IMR-90 (cell line): ENCODE data around the gene ZMIZ1. TPM values are rescaled to one million over a fixed set of nuclear protein-coding genes. Genes with fewer than 3 reads are reported as not detected.
"Not testable (repeated sequence)": the region's sequence is repeated elsewhere in the genome, so short reads cannot be mapped to it uniquely, and the experiment has no call there.

Source experiments
- ATAC-seq: fragments of 200-7000 bp; cut with Tn5 transposase; 2 replicates; pipeline ENCODE4 v1.9.1; 2020; ENCODE audit warnings: low read depth, mild to moderate bottlenecking, moderate library complexity
- BruUV-seq: library from RNA; stranded (reverse); fragments of 400-500 nt; replicated peaks from 2 replicates; lab custom pipeline; 2021; lab: Mats Ljungman, UMichigan
- CTCF ChIA-PET: fragments of 300-600 bp; formaldehyde crosslinking; extraction: SDS; loops from one replicate; lab custom pipeline; 2021; ENCODE audit warnings: antibody characterized with exemption; lab: Yijun Ruan, JAX
- POLR2A ChIA-PET: fragments of 300-600 bp; sonication (Branson Sonifier 250); formaldehyde crosslinking; loops from one replicate; lab custom pipeline; 2022; ENCODE audit warnings: antibody characterized with exemption; ENCODE audit not compliant: unreplicated experiment; lab: Charles Lee
- DNase-seq: peaks from one replicate; pipeline ENCODE4 v3.0.0; 2013
- H2AFZ ChIP-seq: replicated peaks from 2 replicates; pipeline ENCODE3; 2013; ENCODE audit warnings: low read length, mild to moderate bottlenecking; ENCODE audit not compliant: poor library complexity
- H2AK5ac ChIP-seq: 2 replicates; pipeline ENCODE4 v1.6.1; 2013; ENCODE audit warnings: low read depth, low read length, inconsistent platforms
- H2AK9ac ChIP-seq: replicated peaks from 2 replicates; pipeline ENCODE3; 2013; ENCODE audit warnings: mild to moderate bottlenecking, low read depth, low read length, moderate library complexity; ENCODE audit not compliant: poor library complexity
- H2BK120ac ChIP-seq: 2 replicates; pipeline ENCODE4 v1.6.1; 2013; ENCODE audit warnings: low read depth, low read length, inconsistent platforms
- H2BK15ac ChIP-seq: 3 replicates; pipeline ENCODE4 v1.6.1; 2013; ENCODE audit warnings: low read depth, low read length, inconsistent platforms
- H2BK20ac ChIP-seq: 2 replicates; pipeline ENCODE4 v1.6.1; 2013; ENCODE audit warnings: low read depth, mild to moderate bottlenecking, inconsistent platforms, low read length, moderate library complexity
- H2BK5ac ChIP-seq: 2 replicates; pipeline ENCODE4 v1.6.1; 2013; ENCODE audit warnings: mild to moderate bottlenecking, low read depth, low read length, inconsistent platforms; ENCODE audit not compliant: poor library complexity, severe bottlenecking
- H3K14ac ChIP-seq: replicated peaks from 2 replicates; pipeline ENCODE4 v1.6.1; 2013; ENCODE audit warnings: low read depth, low read length, inconsistent platforms
- H3K18ac ChIP-seq: 2 replicates; pipeline ENCODE4 v1.6.1; 2013; ENCODE audit warnings: low read depth, low read length, control low read depth
- H3K23ac ChIP-seq: 2 replicates; pipeline ENCODE4 v1.6.1; 2013; ENCODE audit warnings: low read depth, low read length, inconsistent platforms
- H3K27ac ChIP-seq: 2 replicates; pipeline ENCODE4 v1.5.1; 2013; ENCODE audit warnings: mild to moderate bottlenecking, control low read depth, low read length; ENCODE audit not compliant: insufficient read depth
- H3K27me3 ChIP-seq: 2 replicates; pipeline ENCODE4 v1.6.1; 2013; ENCODE audit warnings: low read length; ENCODE audit not compliant: control insufficient read depth, insufficient read depth
- H3K36me3 ChIP-seq: 2 replicates; pipeline ENCODE4 v1.6.1; 2013; ENCODE audit warnings: low read length, mixed read lengths; ENCODE audit not compliant: control insufficient read depth, insufficient read depth
- H3K4ac ChIP-seq: 2 replicates; pipeline ENCODE4 v1.6.1; 2013; ENCODE audit warnings: low read depth, low read length, inconsistent platforms
- H3K4me1 ChIP-seq: 2 replicates; pipeline ENCODE4 v1.6.1; 2013; ENCODE audit warnings: low read length, mixed read lengths; ENCODE audit not compliant: control insufficient read depth, insufficient read depth
- H3K4me2 ChIP-seq: 2 replicates; pipeline ENCODE4 v1.6.1; 2013; ENCODE audit warnings: low read depth, mild to moderate bottlenecking, control low read depth, low read length, moderate library complexity
- H3K4me3 ChIP-seq: 2 replicates; pipeline ENCODE4 v1.5.1; 2013; ENCODE audit warnings: low read depth, mild to moderate bottlenecking, control low read depth, low read length, moderate library complexity; ENCODE audit not compliant: insufficient read depth
- H3K56ac ChIP-seq: 2 replicates; pipeline ENCODE4 v1.6.1; 2013; ENCODE audit warnings: low read length, inconsistent platforms; ENCODE audit not compliant: insufficient read depth; ENCODE audit errors: extremely low read depth
- H3K79me1 ChIP-seq, 2 experiments: 2 replicates each; pipeline ENCODE4 v1.6.1; 2013; ENCODE audit warnings: low read length in 2 of 2, inconsistent platforms in 1 of 2, low read depth in 1 of 2
- H3K9ac ChIP-seq: 2 replicates; pipeline ENCODE4 v1.6.1; 2013; ENCODE audit warnings: low read depth, low read length, control low read depth
- H3K9me1 ChIP-seq: 2 replicates; pipeline ENCODE4 v1.6.1; 2013; ENCODE audit warnings: low read length, inconsistent platforms; ENCODE audit not compliant: insufficient read depth
- H3K9me3 ChIP-seq: 2 replicates; pipeline ENCODE4 v1.6.1; 2013; ENCODE audit warnings: low read length; ENCODE audit not compliant: control insufficient read depth, insufficient read depth
- H4K20me1 ChIP-seq: 2 replicates; pipeline ENCODE4 v1.6.1; 2013; ENCODE audit warnings: low read length, inconsistent platforms; ENCODE audit not compliant: insufficient read depth
- H4K5ac ChIP-seq: 2 replicates; pipeline ENCODE4 v1.6.1; 2013; ENCODE audit warnings: mild to moderate bottlenecking, low read depth, low read length, control low read depth
- H4K8ac ChIP-seq, 2 experiments: 2 replicates each; pipeline ENCODE4 v1.6.1; 2013; ENCODE audit warnings: low read depth in 2 of 2, low read length in 2 of 2, control low read depth in 1 of 2, inconsistent platforms in 1 of 2
- H4K91ac ChIP-seq: 2 replicates; pipeline ENCODE4 v1.6.1; 2013; ENCODE audit warnings: low read depth, low read length, inconsistent platforms; ENCODE audit not compliant: insufficient read depth
- WGBS, 2 experiments: methylation state at CpG; one replicate each; pipeline versions ENCODE4 v1.1.5 to v1.1.7; 2013; ENCODE audit warnings: missing lambda C conversion rate in 2 of 2; ENCODE audit not compliant: insufficient read length in 1 of 2; ENCODE audit errors: extremely low coverage in 2 of 2; 5-methylcytosine and 5-hydroxymethylcytosine counted together
- dilution Hi-C: fragments of 300-500 bp; cut with HindIII; formaldehyde crosslinking; loops from one replicate; pipeline ENCODE4 v1.14.3; 2018; ENCODE audit warnings: low sequenced_read_pairs; ENCODE audit not compliant: unreplicated experiment
- in situ Hi-C: fragments of 300-500 bp; cut with MboI; formaldehyde crosslinking; loops from 3 replicates; pipeline ENCODE4 v1.14.3; 2019; ENCODE audit warnings: low sequenced_read_pairs, inconsistent platforms, mixed read lengths
- intact Hi-C: fragments of 100-400 bp; cut with micrococcal nuclease; formaldehyde crosslinking; loops from 2 replicates; pipeline ENCODE4 v1.10.0; 2022
- polyA plus RNA-seq, 3 experiments: library from polyadenylated mRNA; depleted of rRNA; stranded (reverse); fragments of >200 nt; gene quantifications; 2 replicates each; pipeline ENCODE4 v1.2.3, GENCODE V29; 2012; ENCODE audit warnings: low replicate concordance in 1 of 3
- total RNA-seq: library from RNA; depleted of rRNA; stranded (reverse); fragments of >200 nt; gene quantifications from 2 replicates; pipeline ENCODE4 v1.2.3, GENCODE V29; 2012

ZMIZ1 gene
- total and polyA plus RNA-seq, 2 of the 4 experiments (the other 2 are of a cell fraction), result 6.6 to 48.7 TPM

- H2BK5ac ChIP-seq, H2BK15ac ChIP-seq, CTCF ChIA-PET, H3K4ac ChIP-seq, H2AFZ ChIP-seq, BruUV-seq, H4K91ac ChIP-seq, H3K9ac ChIP-seq, H2BK20ac ChIP-seq, H2AK5ac ChIP-seq, H3K27ac ChIP-seq, H3K18ac ChIP-seq, dilution Hi-C loops, intact Hi-C loops, H3K9me3 ChIP-seq, H3K4me3 ChIP-seq, H3K27me3 ChIP-seq, H3K23ac ChIP-seq, in situ Hi-C loops, H4K5ac ChIP-seq, H3K14ac ChIP-seq, DNase-seq, POLR2A ChIA-PET, H2BK120ac ChIP-seq, H2AK9ac ChIP-seq, H3K4me2 ChIP-seq, H3K56ac ChIP-seq, ATAC-seq, H4K8ac ChIP-seq: not testable (repeated sequence)
- Histone ChIP-seq H3K79me1 (peaks cover 51 to 85% of the 10 kb centered on the region in 2 experiments), H3K9me1 (peaks cover 46% of the 10 kb centered on the region), H3K36me3 (peaks cover 49% of the 10 kb centered on the region), H4K20me1 (peaks cover 77% of the 10 kb centered on the region), H3K4me1 (peaks cover 31% of the 10 kb centered on the region)
- no CpG with 5 or more reads among the region's 33 CpGs for WGBS, 2 experiments
Observed at GRCh38 chr10:79279047-79279446, 210.3 kb downstream of the ZMIZ1 start.
